Measurements from ENCODE around the gene PDIA3. TPM values are rescaled to one million over a fixed set of nuclear protein-coding genes. Genes with fewer than 3 reads are reported as not detected.

The PDIA3 gene
- total RNA-seq, 2 experiments from 2014 or later = 286 to 291 TPM

- Mint-ChIP-seq H3K4me3 (no peak overlapping the region), H3K27me3 (no peaks in the 10 kb centered on the region), H3K36me3 (peaks cover 32% of the 10 kb centered on the region), H3K27ac (no peak overlapping the region), H3K9me3 (no peaks in the 10 kb centered on the region), H3K4me1 (ENCODE audit: low read depth) (peaks cover 41% of the 10 kb centered on the region)
- intact Hi-C loops (cut with micrococcal nuclease) = loop anchor here (2.0 kb wide), 1 partner anchor 17 kb away; no protein-coding TSS in a partner anchor
- DNase-seq = no peak
- POLR2A ChIA-PET = no interaction called here
- CTCF ChIA-PET = interaction anchor here (1.2 kb wide), 1 partner anchor 18 kb away, joined by 3 read pairs; no protein-coding TSS in a partner anchor
Measured at GRCh38 chr15:43751885-43752284, 5.6 kb downstream of the PDIA3 start.

DNA sequence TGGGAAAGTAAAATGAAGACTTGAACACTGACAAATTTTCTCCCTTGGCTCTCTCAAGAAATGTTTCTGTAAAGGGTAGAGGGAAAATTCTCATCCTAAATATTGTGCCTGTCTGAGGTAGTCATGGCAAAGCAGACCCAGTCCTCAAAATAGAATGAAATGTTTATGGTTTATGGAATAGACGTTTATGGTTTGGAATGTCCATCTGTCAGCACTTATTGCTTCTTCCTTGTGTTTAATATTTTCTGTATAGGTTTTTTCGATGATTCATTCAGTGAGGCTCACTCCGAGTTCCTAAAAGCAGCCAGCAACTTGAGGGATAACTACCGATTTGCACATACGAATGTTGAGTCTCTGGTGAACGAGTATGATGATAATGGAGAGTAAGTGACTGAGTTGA, 16.6 kb downstream of the PDIA3 start:
- DNase-seq = no peak
- ChIA-PET POLR2A (interaction anchor here (2.7 kb wide), 1 partner anchor 13 kb away, joined by 10 read pairs; the partner anchor contains the start of gene ELL3), CTCF (no interaction called here)
- Mint-ChIP-seq H3K27ac (peak overlapping the region; percentile 3), H3K27me3 (no peaks in the 10 kb centered on the region), H3K36me3 (peaks cover 48% of the 10 kb centered on the region), H3K9me3 (no peaks in the 10 kb centered on the region), H3K4me1 (ENCODE audit: low read depth) (no peaks in the 10 kb centered on the region), H3K4me3 (no peak overlapping the region)
- intact Hi-C loops (cut with micrococcal nuclease) = no loop called here

DNA sequence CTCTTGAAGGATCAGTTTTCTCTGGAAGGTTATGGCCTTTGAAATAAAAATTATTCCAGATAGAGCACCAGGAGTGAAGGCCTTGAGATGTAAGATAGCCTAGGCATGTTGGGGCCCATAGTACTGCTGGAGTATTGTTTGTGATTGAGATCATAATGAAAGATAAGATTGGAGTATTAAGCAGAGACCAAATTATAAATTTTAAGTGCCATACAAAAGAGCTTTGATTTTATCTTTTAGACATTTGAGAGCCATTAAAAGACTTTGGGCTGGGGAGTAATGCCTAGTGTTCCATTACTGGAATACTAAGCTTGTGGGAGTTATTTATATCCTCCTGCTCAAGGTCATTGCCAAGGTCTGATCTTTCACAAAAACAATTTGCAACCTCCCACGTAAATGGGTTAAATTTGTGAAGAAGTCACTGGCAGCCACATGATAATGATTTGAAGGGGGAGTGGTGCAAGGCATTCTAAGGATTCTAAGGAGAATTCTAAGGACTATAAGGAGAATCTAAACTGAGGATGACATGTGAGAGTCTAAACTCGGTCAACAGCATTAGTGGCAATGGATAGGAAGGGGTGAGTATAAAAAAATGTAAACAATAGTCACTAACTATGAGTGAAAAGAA, 17.7 kb downstream of the PDIA3 start:
- Mint-ChIP-seq H3K27ac (no peak overlapping the region), H3K36me3 (peaks cover 53% of the 10 kb centered on the region), H3K9me3 (no peaks in the 10 kb centered on the region), H3K4me1 (ENCODE audit: low read depth) (no peaks in the 10 kb centered on the region), H3K4me3 (no peak overlapping the region), H3K27me3 (no peaks in the 10 kb centered on the region)
- CTCF ChIA-PET = no interaction called here
- POLR2A ChIA-PET = interaction anchor here (2.7 kb wide), 1 partner anchor 12 kb away, joined by 10 read pairs; the partner anchor contains the start of gene ELL3
- DNase-seq = no peak
- intact Hi-C loops (cut with micrococcal nuclease) = no loop called here

DNA sequence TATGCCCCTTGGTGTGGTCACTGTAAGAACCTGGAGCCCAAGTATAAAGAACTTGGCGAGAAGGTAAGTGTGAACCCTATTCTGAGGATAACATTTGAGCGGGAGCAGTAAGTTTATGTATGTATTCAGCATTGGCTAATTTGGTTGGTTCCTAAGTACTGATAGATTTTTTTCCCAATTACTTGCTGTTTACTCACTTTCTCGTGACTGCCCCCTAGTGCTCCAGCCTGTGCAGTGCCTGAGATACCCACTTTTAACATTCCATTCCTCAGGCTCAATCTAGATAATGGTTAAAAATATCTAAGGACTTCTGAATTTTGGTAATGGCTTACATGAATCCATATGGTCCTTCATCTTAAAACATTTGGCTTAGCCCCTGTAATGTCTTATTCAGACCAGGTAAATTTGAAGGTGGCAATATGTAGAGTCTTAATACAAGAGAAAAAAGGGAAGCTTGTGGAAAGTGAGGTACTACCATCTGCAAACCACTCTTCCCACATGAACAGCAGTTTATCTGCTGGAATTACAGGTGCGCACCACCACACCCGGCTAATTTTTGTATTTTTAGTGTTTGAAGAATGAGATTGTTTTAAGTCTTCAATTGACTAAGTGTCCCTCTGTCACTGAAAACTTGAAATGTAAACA, 23.5 kb downstream of the PDIA3 start:
- Mint-ChIP-seq H3K9me3 (no peaks in the 10 kb centered on the region), H3K4me3 (no peak overlapping the region), H3K27ac (peak overlapping the region; percentile 33), H3K27me3 (no peaks in the 10 kb centered on the region), H3K4me1 (ENCODE audit: low read depth) (no peaks in the 10 kb centered on the region), H3K36me3 (peaks cover 58% of the 10 kb centered on the region)
- intact Hi-C loops (cut with micrococcal nuclease) = loop anchor here (2.0 kb wide), 1 partner anchor 17 kb away; no protein-coding TSS in a partner anchor
- ChIA-PET POLR2A (no interaction called here), CTCF (interaction anchor here (0.7 to 2.3 kb wide), 9 partner anchors 10 to 394 kb away, joined by 3 to 13 read pairs (median 3); no protein-coding TSS in a partner anchor)
- peak; percentile 71 for DNase-seq

- intact Hi-C loops (cut with micrococcal nuclease) = no loop called here
- no peak overlapping the region for H3K4me3 Mint-ChIP-seq
- H3K27ac Mint-ChIP-seq = no peak overlapping the region
- H3K9me3 Mint-ChIP-seq = no peaks in the 10 kb centered on the region
- peaks cover 8% of the 10 kb centered on the region for H3K4me1 Mint-ChIP-seq (ENCODE audit: low read depth)
- peaks cover 43% of the 10 kb centered on the region for H3K36me3 Mint-ChIP-seq
- ChIA-PET CTCF (interaction anchor here (0.8 to 2.3 kb wide), 2 partner anchors 19 to 256 kb away, joined by 3 to 13 read pairs; no protein-coding TSS in a partner anchor), POLR2A (no interaction called here)
- H3K27me3 Mint-ChIP-seq = no peaks in the 10 kb centered on the region
- no peak for DNase-seq
Measured at GRCh38 chr15:43771816-43772215, 25.6 kb downstream of the PDIA3 start.

GRCh38 chr15:43772624-43773023, 26.4 kb downstream of the PDIA3 start:
- Mint-ChIP-seq H3K27me3 (no peaks in the 10 kb centered on the region), H3K27ac (no peak overlapping the region), H3K4me3 (no peak overlapping the region), H3K4me1 (ENCODE audit: low read depth) (peaks cover 14% of the 10 kb centered on the region), H3K36me3 (peaks cover 42% of the 10 kb centered on the region), H3K9me3 (no peaks in the 10 kb centered on the region)
- ChIA-PET POLR2A (interaction anchor here (0.6 kb wide), 1 partner anchor 276 kb away, joined by 4 read pairs; no protein-coding TSS in a partner anchor), CTCF (no interaction called here)
- intact Hi-C loops (cut with micrococcal nuclease) = no loop called here
- DNase-seq = no peak

- POLR2A ChIA-PET = no interaction called here
- Mint-ChIP-seq H3K4me3 (no peak overlapping the region), H3K36me3 (peaks cover 34% of the 10 kb centered on the region), H3K27me3 (no peaks in the 10 kb centered on the region), H3K9me3 (no peaks in the 10 kb centered on the region), H3K27ac (no peak overlapping the region), H3K4me1 (ENCODE audit: low read depth) (peaks cover 22% of the 10 kb centered on the region)
- DNase-seq = no peak
- intact Hi-C loops (cut with micrococcal nuclease) = no loop called here
- CTCF ChIA-PET = no interaction called here
Measured at GRCh38 chr15:43774062-43774461, 27.8 kb downstream of the PDIA3 start.

- no peaks in the 10 kb centered on the region for H3K27me3 Mint-ChIP-seq
- H3K27ac Mint-ChIP-seq = no peak overlapping the region
- H3K4me3 Mint-ChIP-seq = no peak overlapping the region
- intact Hi-C loops (cut with micrococcal nuclease) = no loop called here
- H3K9me3 Mint-ChIP-seq = no peaks in the 10 kb centered on the region
- peaks cover 22% of the 10 kb centered on the region for H3K36me3 Mint-ChIP-seq
- peaks cover 24% of the 10 kb centered on the region for H3K4me1 Mint-ChIP-seq (ENCODE audit: low read depth)
- POLR2A ChIA-PET = interaction anchor here (1.8 to 2.5 kb wide), 3 partner anchors 11 to 52 kb away, joined by 9 to 21 read pairs (median 10); partner anchors contain the start of genes SERF2 and WDR76
- peak; percentile 13 for DNase-seq
- CTCF ChIA-PET = interaction anchor here (2.1 kb wide), 1 partner anchor 19 kb away, joined by 5 read pairs; no protein-coding TSS in a partner anchor
Measured at GRCh38 chr15:43775411-43775965, 29.2 kb downstream of the PDIA3 start.

DNA sequence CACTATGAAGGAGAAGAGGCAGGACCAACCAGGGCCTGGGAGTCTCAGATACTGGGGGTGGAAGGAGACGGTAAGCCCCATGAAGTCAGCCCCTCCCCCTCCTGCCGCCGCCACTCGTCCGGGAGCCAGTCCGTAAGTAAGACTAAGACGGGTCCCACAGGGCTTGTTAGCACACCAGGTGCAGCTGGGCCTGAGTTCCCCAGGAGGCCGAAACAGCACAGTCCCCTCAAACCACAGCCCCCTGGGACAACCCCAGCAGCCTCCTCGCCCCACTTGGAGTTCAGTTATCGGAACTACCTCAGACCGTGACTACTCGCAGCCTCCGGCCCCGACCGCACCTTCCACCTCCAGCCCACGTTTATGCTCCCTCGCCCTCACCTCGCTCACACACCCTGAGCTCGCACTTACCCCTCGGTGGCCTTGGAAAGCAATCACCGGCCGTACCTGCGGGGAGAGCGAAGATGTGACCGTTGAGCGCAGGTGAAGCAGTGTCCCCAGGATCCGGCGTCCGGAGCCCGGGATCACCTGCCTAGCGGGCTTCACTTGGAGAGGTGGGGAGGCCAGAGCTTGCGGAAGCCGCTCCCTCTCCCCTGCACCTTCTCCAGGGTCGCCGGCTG, 30.0 kb downstream of the PDIA3 start:
- H3K36me3 Mint-ChIP-seq = peaks cover 15% of the 10 kb centered on the region
- intact Hi-C loops (cut with micrococcal nuclease) = loop anchor here (2.0 kb wide), 1 partner anchor 27 kb away; no protein-coding TSS in a partner anchor
- ChIA-PET CTCF (interaction anchor here (0.8 to 2.1 kb wide), 8 partner anchors 12 to 34 kb away, joined by 3 to 15 read pairs (median 5); partner anchors contain the start of genes HYPK and SERINC4), POLR2A (interaction anchor here (1.1 to 2.5 kb wide), 7 partner anchors 12 to 51 kb away, joined by 4 to 21 read pairs (median 7); partner anchors contain the start of genes HYPK, MFAP1, SERF2 and SERINC4)
- H3K4me1 Mint-ChIP-seq (ENCODE audit: low read depth) = peaks cover 24% of the 10 kb centered on the region
- no peaks in the 10 kb centered on the region for H3K27me3 Mint-ChIP-seq
- DNase-seq = peak; percentile 47
- no peak overlapping the region for H3K27ac Mint-ChIP-seq
- peak overlapping the region; percentile 85 for H3K4me3 Mint-ChIP-seq
- H3K9me3 Mint-ChIP-seq = no peaks in the 10 kb centered on the region

DNA sequence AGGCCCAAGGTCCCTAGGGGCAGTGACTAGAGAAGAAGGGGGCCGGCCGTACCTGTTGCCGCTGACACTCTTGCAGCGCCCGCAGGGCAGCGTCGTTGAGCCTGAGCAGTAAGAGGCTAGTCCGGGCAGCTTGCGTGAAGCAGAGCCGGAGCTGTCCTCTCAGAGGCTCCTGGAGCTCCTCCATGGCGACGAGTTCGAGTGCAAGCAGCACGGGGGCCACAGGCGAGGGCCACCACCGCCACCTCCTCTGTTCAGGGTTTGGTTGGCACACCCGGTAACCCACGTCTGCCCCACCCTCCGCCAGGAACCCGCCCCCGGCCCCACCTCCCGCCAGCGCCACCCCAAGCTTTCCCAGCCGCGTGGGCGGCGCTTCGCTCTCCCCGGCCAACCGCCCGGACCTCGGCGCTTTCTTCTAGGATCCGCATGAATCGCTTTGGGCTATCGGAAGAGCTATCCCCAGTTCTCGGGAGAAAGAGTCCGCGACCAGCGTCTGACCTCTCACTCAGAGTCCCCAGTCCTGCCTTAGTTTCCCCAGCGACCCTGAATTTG, 30.6 kb downstream of the PDIA3 start, which contains the start of gene ELL3:
TSS of gene ELL3 (minus strand) at position 249 of the 549 bp plus-strand sequence. CDS start at position 184, 65 bp downstream.
- ChIA-PET CTCF (interaction anchor here (0.8 to 2.1 kb wide), 9 partner anchors 12 to 35 kb away, joined by 3 to 15 read pairs (median 5); partner anchors contain the start of genes HYPK and SERINC4), POLR2A (interaction anchor here (0.7 to 2.5 kb wide), 9 partner anchors 13 to 51 kb away, joined by 3 to 21 read pairs (median 6); partner anchors contain the start of genes HYPK, MFAP1, SERF2 and SERINC4)
- Mint-ChIP-seq H3K27me3 (no peaks in the 10 kb centered on the region), H3K27ac (peak within 1 kb of the TSS; percentile 84), H3K4me1 (ENCODE audit: low read depth) (peaks cover 24% of the 10 kb centered on the region), H3K36me3 (peaks cover 12% of the 10 kb centered on the region), H3K4me3 (peak within 1 kb of the TSS; percentile 85), H3K9me3 (no peaks in the 10 kb centered on the region)
- intact Hi-C loops (cut with micrococcal nuclease) = loop anchor here (1.0 to 2.0 kb wide), 3 partner anchors 16 to 48 kb away; partner anchors contain the start of genes MFAP1 and SERF2
- DNase-seq = peak; percentile 87

All from activated CD4-positive, alpha-beta memory T cell treated with anti-CD3 and anti-CD28 coated beads for 36 hours (primary cell).